Fibroblast of lung (primary cell): ENCODE data around the gene USP32. TPM values are rescaled to one million over a fixed set of nuclear protein-coding genes. Genes with fewer than 3 reads are reported as not detected.
A peak's percentile ranks its signal among the peaks of the same experiment; 100 is the strongest.

Source experiments
- DNase-seq, 2 donors: peaks; one replicate each; pipeline versions ENCODE4 v3.0.0 to v3.0.0-alpha.2; 2010; ENCODE audit warnings: low read depth in 2 of 2
- H2AFZ ChIP-seq: 2 replicates; pipeline ENCODE4 v1.5.1; 2012; ENCODE audit warnings: low read length, control low read depth, inconsistent platforms
- H3K27ac ChIP-seq: 2 replicates; pipeline ENCODE4 v1.5.1; 2011; ENCODE audit warnings: low read length, control low read depth; ENCODE audit not compliant: insufficient read depth
- H3K27me3 ChIP-seq: 2 replicates; pipeline ENCODE4 v1.5.1; 2011; ENCODE audit warnings: mild to moderate bottlenecking, low read length; ENCODE audit not compliant: control insufficient read depth, insufficient read depth
- H3K36me3 ChIP-seq: 2 replicates; pipeline ENCODE4 v1.5.1; 2011; ENCODE audit warnings: low read length; ENCODE audit not compliant: control insufficient read depth, insufficient read depth
- H3K4me1 ChIP-seq: 2 replicates; pipeline ENCODE4 v1.5.1; 2011; ENCODE audit warnings: low read length; ENCODE audit not compliant: control insufficient read depth, insufficient read depth; ENCODE audit errors: extremely low read depth
- H3K4me2 ChIP-seq: 2 replicates; pipeline ENCODE4 v1.5.1; 2011; ENCODE audit warnings: low read length, control low read depth; ENCODE audit not compliant: insufficient read depth; ENCODE audit errors: extremely low read depth
- H3K4me3 ChIP-seq, 4 experiments: fragments of 200-600 bp in 1 of 4; sonication (generic) in 1 of 4; replicated peaks in 1 of 4; 2 replicates each; pipeline ENCODE4 v1.5.1; 2011 to 2016; ENCODE audit warnings: low read length in 4 of 4, low read depth in 3 of 4, mild to moderate bottlenecking in 3 of 4, control low read depth in 2 of 4, inconsistent platforms in 1 of 4, mixed read lengths in 1 of 4; ENCODE audit not compliant: insufficient read depth in 1 of 4; ENCODE audit errors: control extremely low read depth in 1 of 4
- H3K79me2 ChIP-seq: 2 replicates; pipeline ENCODE4 v1.5.1; 2012; ENCODE audit warnings: mild to moderate bottlenecking, low read length, inconsistent platforms; ENCODE audit not compliant: control insufficient read depth, insufficient read depth
- H3K9ac ChIP-seq: 2 replicates; pipeline ENCODE4 v1.5.1; 2011; ENCODE audit warnings: mild to moderate bottlenecking, low read length, control low read depth; ENCODE audit not compliant: insufficient read depth
- H3K9me3 ChIP-seq: 2 replicates; pipeline ENCODE4 v1.5.1; 2012; ENCODE audit warnings: low read depth, low read length; ENCODE audit not compliant: control insufficient read depth, insufficient read depth
- H4K20me1 ChIP-seq: 2 replicates; pipeline ENCODE4 v1.5.1; 2011; ENCODE audit warnings: low read length; ENCODE audit not compliant: control insufficient read depth, insufficient read depth; ENCODE audit errors: extremely low read depth
- CTCF ChIP-seq, 2 donors: IDR thresholded peaks in 1 of 2; conservative IDR thresholded peaks in 1 of 2; 1 replicate in 1 of 2; 2 replicates in 1 of 2; pipeline ENCODE4 v1.5.1; 2011 to 2012; ENCODE audit warnings: low read length in 2 of 2, control low read depth in 1 of 2, inconsistent platforms in 1 of 2, low read depth in 1 of 2, mild to moderate bottlenecking in 1 of 2
- EZH2 ChIP-seq: IDR thresholded peaks from 2 replicates; pipeline ENCODE4 v1.5.1; 2012; ENCODE audit warnings: low read length, control low read depth, mild to moderate bottlenecking; ENCODE audit errors: missing control alignments
- polyA plus RNA-seq, 2 donors: library from polyadenylated mRNA; depleted of rRNA in 1 of 2; stranded (reverse) in 1 of 2; unstranded in 1 of 2; fragments of >200 nt; gene quantifications; 2 replicates each; pipeline ENCODE4 v1.2.1, GENCODE V29; 2011 to 2012; ENCODE audit warnings: missing spikeins in 1 of 2
- total RNA-seq: library from RNA; depleted of rRNA; stranded (reverse); fragments of >200 nt; gene quantifications from 2 replicates; pipeline ENCODE4 v1.2.1, GENCODE V29; 2014

Gene USP32
- total and polyA plus RNA-seq, 2 donors (not counting 1 experiment from before 2014, with no cell fraction given), result 40.1 to 82.7 TPM

DNA sequence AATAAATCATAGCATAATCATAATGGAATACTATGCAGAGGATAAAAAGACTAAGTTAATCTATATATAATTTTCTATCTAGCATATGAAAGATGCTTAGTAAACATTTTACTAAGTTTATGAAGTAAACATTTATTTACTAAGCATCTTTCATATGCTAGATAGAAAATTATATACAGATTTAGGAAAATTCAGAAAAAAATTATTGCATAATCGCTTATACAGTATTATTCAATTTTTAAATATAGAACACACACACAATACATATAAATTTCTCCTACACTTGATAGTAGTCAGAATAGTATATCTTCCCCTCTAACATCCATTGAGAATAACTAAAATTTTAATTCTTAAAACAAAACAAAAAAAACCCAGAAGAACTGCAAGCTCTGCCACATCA, 131.4 kb downstream of the USP32 start:
- Histone ChIP-seq H3K9ac (no peak overlapping the region), H3K27me3 (no peaks in the 10 kb centered on the region)

GRCh38 chr17:60258313-60258712, 133.6 kb downstream of the USP32 start:
- Histone ChIP-seq H3K4me1 (no peaks in the 10 kb centered on the region), H3K9ac (no peak overlapping the region), H2AFZ (no peak overlapping the region), H3K9me3 (no peaks in the 10 kb centered on the region), H3K36me3 (peaks cover 3% of the 10 kb centered on the region), H3K4me3 (no peak overlapping the region), H4K20me1 (no peaks in the 10 kb centered on the region), H3K4me2 (no peak overlapping the region), H3K27me3 (no peaks in the 10 kb centered on the region), H3K79me2 (no peaks in the 10 kb centered on the region), H3K27ac (no peak overlapping the region)
- no peak for DNase-seq
- TF ChIP-seq CTCF (conservative IDR thresholded peaks at IDR 0.05 in 1 of 2, IDR thresholded peaks at IDR 0.05 in 1 of 2; ENCODE audit: low read depth in 1 of 2, low read length in 2 of 2) (no peak), EZH2 (no peak)

More for the DNA sequence above, 131.4 kb downstream of the USP32 start:
- H3K4me1 ChIP-seq, result no peaks in the 10 kb centered on the region
- no peaks in the 10 kb centered on the region for H3K9me3 ChIP-seq
- no peak overlapping the region for H2AFZ ChIP-seq
- H3K27ac ChIP-seq, result no peak overlapping the region
- TF ChIP-seq CTCF (conservative IDR thresholded peaks at IDR 0.05 in 1 of 2, IDR thresholded peaks at IDR 0.05 in 1 of 2; ENCODE audit: low read depth in 1 of 2, low read length in 2 of 2) (no peak), EZH2 (no peak)
- H3K36me3 ChIP-seq, result no peaks in the 10 kb centered on the region
- no peak for DNase-seq
- no peaks in the 10 kb centered on the region for H4K20me1 ChIP-seq
- no peak overlapping the region for H3K4me2 ChIP-seq
- no peak overlapping the region for H3K4me3 ChIP-seq
- no peaks in the 10 kb centered on the region for H3K79me2 ChIP-seq

- peaks cover 3% of the 10 kb centered on the region for H3K36me3 ChIP-seq
- no peak overlapping the region for H3K9ac ChIP-seq
- no peaks in the 10 kb centered on the region for H3K79me2 ChIP-seq
- no peaks in the 10 kb centered on the region for H3K27me3 ChIP-seq
- no peak for TF ChIP-seq CTCF (conservative IDR thresholded peaks at IDR 0.05 in 1 of 2, IDR thresholded peaks at IDR 0.05 in 1 of 2; ENCODE audit: low read depth in 1 of 2, low read length in 2 of 2)
- no peak for TF ChIP-seq EZH2
- H3K9me3 ChIP-seq, result no peaks in the 10 kb centered on the region
- no peak overlapping the region for H3K27ac ChIP-seq
- no peaks in the 10 kb centered on the region for H3K4me1 ChIP-seq
- H3K4me3 ChIP-seq, result no peak overlapping the region
- DNase-seq, result peak in 1 of 2 donors; percentile 49
- no peaks in the 10 kb centered on the region for H4K20me1 ChIP-seq
- no peak overlapping the region for H2AFZ ChIP-seq
- no peak overlapping the region for H3K4me2 ChIP-seq
Measured at GRCh38 chr17:60256174-60256573, 135.8 kb downstream of the USP32 start.
